Stimulated activated CD4-positive, alpha-beta T cell treated with anti-CD3 and anti-CD28 coated beads, TNF-alpha, amount 100 ng/mL, for 48 hours (primary cell): ENCODE results near the gene DNAJC1.
"Not testable (repeated sequence)": the region's sequence is repeated elsewhere in the genome, so short reads cannot be mapped to it uniquely, and the experiment has no call there.

Source experiments
- DNase-seq, 3 donors: peaks; one replicate each; pipeline ENCODE4 v3.0.0-alpha.2; 2020; ENCODE audit warnings: low read depth in 3 of 3

Gene DNAJC1

DNA sequence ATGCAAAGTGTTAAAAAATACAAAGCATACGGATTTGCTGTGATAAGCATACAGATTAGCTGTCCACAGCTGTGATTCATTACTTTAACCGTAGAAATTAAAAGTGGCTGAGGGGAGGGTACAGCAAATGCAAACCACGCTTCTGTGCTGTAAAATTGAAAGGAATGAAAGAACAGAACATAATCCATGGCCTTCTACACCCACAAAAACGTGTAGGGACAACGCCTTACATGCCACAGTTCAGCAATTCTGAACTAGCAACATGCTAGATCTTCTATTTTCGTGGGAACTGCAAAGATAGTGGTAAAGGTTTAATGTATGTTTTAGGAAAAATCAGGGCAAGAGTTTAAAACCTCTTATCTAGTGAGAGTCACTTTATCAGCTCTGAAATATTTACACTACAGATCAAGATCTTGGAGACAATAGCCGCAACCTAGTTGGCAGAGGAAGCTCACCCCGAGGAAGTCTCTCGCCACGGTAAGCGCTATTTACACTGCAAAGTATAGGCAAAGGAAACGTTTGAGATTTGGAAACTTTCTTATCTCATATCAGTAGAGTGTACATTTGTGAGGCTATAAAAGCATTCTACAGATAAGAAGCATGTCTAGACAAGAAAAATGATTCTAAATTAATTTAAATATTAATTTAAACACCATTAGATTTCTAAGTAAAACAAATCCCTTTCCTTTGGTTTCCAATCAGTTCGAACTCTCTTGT lies 275.9 kb downstream of the DNAJC1 start:
- no peak for DNase-seq

DNA sequence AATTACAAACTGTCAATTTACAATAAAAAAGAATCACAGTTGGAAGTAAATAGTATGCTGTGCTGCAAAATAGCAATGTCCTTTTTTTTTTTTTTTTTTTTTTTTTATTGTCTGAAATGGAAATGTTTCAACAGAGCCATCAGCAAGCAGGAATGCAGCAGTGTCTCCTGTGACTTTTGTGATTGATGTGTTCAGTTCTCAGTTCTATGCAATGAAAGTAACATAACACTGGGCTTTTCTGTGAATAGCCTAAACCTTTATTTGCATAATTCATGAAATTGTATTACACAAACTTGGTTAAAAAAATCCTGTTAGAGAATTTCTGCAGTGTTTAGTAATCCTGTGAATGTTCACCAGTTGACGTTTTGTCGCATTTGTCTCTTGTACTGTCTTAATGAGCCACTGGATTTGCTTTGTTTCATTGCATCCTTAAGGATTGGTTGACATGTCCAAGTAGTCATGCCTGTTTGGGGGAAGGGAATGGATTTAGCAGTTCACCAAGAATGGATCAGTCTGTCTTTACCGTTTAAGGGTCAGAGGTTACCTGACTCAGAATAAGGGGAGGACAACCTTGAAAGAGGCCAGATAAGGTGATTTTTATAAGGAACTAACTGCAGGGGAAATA lies 276.8 kb downstream of the DNAJC1 start:
- no peak for DNase-seq

DNA sequence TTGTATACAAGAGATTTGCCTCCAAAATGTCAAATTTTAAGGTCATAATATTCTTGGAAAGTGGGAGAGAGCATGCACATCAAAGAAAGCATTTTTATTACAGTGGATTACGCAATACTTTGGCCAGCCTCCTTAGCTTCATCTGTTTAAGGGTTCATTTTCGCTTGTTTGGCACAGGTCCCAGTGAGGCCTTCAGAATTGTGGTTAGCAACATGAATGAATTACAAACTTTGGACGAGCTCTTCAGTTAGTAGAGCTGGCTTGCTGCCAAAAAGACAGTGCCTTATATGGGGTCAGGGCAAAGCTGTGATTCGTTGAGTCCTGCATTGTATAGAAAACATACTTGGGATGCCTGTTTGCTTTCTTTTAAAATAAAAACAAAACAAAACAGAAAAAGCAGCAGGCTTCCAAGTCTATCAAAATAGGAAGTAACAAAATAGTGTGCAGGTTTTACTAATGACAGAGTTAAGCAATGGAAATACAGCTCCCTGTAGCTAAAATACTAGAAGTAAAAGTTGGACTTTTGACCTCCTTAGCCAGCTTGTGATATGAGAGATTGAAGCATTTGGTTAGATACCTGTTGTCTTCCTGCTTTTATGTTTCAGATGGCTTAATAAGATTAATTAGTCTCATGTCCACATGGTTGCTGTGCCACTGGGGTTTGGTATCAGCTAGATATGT lies 278.7 kb downstream of the DNAJC1 start:
- DNase-seq: peak in 2 of 3 donors; percentile 8 to 25

DNA sequence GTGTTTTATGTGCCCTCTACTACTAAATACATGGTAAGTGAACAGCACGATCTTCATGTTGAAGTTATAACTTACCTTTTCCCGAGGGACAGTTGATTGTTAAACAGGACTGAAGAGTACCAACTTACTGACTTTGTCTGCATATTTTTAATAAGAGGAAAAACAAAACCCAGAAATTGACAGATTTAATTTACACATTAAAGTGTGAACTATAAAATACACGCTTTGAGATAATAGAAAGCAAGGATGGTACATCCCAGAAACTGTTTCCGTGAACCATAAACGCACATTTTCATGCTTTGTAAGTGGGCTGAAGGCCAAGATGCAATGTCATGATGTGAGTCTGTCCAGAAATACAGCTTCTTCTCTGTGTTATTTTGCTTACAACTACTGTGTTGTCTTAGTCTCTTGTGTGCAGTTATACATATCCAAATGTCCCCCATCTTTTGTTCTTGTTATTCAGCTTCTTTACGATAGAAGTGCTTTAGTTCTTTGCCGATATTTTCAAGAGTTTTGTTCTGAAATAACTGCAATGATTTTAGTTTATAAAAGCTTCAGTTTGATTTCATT lies 279.4 kb downstream of the DNAJC1 start:
- no peak for DNase-seq

DNA sequence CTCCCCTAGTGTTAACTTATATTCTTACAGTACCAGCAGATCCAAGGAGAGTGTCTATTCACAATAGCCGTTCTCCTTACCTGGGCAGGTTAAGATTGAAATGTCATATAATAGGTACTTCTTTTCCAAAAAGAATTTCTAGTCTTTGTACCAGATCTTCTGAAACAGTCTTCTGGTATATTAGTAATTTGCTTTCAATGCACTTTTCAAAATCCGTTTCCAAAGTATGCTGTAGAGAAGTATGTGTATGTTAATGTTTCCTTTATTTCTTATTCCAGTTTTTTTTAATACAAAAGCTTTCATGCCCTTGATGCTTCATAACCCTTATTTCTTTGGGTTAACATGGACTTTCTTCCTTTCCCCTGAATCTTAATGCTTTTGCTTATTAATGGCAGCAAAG lies 281.3 kb downstream of the DNAJC1 start:
- DNase-seq: no peak

DNA sequence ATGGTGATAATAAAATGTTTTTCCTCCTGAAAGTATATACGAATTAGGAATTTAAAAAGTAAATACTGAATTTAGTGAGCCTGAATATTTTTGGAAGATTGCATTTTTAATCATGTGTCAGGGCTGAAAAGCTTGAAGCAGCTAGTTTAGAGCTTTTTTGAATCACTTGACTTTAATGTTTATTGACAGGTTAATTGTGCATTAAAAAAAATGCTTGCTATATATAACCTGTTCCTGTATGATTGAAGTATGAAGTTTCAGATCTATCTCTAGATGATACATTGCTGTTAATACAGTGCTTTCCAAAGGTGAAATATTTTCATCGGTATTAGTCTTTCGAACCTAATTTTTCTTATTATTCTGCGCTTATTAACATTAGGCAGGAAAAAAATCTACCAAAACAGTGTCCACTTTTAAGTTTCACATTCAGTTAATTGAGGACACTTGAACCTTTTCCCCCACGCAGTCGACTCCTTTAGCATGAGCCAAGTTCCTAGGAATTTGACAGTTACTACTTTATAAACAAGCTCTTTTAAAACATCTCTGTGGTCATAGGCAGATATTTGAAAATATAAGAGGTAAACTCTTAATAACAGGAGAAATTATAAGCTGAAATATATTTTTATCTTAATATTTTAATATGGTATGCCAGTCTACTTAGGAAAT lies 282.4 kb downstream of the DNAJC1 start:
- DNase-seq: no peak

DNA sequence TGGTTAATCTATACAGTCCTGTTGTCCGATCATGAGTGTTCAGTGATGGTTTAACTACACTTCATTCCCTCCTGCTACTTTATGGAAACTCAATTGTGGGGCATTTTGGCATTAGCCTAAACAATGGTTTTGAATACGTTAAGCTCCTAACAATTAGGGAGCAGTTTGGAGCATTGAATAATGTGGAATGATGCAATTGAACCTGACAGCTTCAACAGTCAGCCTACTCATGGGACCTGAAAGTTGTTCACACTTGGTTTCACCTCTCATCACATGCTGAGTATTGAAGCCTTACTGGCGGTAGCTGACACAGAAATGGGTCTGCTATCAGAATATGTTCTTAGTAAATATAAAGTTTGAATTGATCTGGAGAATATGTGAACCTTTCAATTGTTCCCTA lies 283.4 kb downstream of the DNAJC1 start:
- DNase-seq: no peak

DNA sequence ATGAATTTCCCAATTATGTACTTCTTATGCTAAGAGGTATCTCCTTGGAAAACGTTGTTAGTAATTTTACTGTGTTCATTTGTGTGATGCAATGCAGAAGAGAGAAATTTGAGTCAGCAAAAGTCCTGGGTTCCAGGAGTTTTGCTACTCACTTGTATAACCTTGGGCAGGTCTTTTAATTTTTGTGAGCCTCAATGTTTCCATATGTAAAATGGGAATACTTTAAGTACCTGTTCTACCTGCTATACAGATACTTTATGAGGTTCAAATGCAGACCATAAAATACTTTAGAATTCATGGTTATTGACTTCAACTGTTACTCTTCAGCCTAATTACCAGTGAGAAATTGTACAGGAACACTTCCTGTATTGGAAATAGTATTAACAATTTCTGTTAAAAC lies 284.0 kb downstream of the DNAJC1 start:
- no peak for DNase-seq

DNA sequence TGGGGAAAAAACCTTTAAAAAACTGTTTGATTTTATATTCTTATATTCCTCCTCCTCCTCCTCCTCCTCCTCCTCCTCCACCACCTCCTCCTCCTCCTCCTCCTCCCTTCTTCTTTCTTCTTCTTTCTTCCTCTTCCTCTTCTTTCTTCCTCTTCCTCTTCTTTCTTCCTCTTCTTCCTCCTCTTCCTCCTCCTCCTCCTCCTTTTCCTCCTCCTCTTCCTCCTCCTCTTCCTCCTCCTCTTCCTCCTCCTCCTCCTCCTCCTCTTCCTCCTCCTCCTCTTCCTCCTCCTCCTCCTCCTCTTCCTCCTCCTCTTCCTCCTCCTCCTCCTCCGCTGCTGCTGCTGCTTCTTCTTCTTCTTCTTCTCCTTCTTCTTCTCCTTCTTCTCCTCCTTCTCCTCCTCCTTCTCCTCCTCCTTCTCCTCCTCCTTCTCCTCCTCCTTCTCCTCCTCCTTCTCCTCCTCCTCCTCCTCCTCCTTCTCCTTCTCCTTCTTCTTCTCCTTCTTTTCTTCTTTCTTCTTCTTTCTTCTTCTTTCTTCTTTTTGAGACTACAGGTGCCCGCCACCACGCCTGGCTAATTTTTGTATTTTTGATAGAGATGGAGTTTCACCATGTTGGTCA lies 286.0 kb downstream of the DNAJC1 start:
- not testable (repeated sequence) for DNase-seq

DNA sequence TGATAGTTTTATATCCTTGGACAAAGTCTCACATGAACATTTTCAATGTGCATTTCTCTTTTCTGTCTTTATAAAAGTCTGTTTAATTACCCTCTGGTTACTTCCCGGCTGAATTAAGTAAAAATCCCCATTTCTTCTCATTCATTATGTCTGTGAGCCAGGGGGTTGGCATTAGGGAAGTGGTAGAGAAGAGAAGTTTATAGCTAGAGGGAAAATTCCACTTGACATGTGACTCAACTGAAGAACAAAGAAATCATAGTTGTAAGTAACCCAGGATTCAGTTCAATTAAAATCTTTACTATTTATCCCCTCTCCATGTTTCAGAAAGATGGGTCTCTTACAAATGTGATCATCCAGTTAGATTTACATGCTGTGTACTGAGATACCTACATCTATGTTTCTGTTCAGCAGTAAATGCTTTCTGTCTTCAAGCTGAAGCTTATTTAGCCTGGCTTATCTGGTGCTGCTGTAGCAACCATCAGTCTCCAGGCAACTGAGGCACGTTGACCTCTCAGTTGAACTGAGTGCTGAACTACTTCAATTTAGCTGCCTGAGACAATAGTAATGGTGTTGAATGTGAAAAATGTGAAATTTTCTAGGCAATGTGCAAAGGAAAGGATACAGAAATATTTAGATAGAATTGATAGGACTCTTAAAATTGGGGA lies 287.9 kb downstream of the DNAJC1 start:
- no peak for DNase-seq

DNA sequence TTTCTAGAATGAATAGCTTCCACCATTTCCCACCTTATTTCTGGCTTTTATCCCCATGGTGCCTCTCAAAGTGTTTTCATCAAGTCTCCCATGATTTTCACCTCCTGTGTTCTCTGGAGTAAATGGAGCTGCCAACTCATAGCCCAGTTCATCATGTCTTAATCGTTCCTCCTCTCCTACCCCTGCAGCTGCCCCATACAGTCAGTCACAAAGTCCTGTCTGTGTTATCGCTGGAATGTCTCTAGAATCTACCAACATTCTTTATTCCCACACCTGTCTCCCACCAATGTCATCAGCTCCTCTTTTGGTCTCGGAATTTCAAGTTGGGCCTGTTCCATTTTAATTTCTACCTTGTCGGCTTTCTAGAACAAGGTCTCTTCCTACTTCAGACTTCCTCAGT lies 290.6 kb downstream of the DNAJC1 start:
- DNase-seq: no peak

DNA sequence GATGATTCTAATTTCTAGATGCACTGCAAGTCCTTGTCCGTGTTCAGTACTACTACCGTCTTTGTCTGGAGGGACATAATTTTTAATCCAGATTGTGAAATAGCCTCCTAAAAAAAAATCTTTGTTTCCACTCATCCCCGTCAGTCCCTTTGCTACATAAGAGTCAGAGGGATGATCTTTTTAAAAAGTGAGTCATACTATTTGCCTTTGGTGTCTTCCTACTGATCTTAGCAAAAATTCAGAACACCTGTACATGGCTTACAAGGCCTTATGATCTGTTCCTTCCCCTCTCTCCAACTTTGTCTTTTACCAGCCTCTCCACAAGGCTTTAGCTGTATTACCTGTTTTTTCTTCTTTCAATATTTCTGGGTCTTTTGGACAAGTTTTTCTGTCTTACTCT lies 296.0 kb downstream of the DNAJC1 start:
- DNase-seq: no peak
